ENCODE measurements around the gene GPR149.

DNA sequence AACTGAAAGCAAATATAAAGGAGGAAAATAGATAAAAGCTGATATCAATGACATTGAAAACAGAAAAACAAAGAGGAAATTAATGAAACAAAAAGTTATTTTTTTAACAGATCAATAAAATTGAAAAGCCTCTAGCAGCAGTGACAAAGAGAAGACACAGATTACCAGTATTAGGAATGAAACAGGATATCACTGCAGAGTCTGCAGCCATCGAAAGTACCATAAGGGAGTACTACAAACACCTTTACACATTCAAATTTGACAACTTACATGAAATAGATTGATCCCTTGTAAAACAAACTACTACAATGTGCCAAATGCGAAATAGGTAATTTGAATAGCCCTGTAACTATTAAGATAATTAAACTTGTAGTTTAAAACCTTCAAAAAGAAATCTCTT, 80.8 kb downstream of the GPR149 start:
- no peak for TF ChIP-seq POLR2A (IDR thresholded peaks at IDR 0.05; ENCODE audit: extremely low read depth, insufficient read length)
- TF ChIP-seq, protein P1, sequence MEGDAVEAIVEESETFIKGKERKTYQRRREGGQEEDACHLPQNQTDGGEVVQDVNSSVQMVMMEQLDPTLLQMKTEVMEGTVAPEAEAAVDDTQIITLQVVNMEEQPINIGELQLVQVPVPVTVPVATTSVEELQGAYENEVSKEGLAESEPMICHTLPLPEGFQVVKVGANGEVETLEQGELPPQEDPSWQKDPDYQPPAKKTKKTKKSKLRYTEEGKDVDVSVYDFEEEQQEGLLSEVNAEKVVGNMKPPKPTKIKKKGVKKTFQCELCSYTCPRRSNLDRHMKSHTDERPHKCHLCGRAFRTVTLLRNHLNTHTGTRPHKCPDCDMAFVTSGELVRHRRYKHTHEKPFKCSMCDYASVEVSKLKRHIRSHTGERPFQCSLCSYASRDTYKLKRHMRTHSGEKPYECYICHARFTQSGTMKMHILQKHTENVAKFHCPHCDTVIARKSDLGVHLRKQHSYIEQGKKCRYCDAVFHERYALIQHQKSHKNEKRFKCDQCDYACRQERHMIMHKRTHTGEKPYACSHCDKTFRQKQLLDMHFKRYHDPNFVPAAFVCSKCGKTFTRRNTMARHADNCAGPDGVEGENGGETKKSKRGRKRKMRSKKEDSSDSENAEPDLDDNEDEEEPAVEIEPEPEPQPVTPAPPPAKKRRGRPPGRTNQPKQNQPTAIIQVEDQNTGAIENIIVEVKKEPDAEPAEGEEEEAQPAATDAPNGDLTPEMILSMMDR (IDR thresholded peaks at IDR 0.05; ENCODE audit: low read depth, low read length) = no peak
- no peak for TF ChIP-seq MAX (IDR thresholded peaks at IDR 0.05; ENCODE audit: low read depth, low read length)
- no peak for TF ChIP-seq MYC (IDR thresholded peaks at IDR 0.05; ENCODE audit: low read depth, low read length)
